Measurements from ENCODE around the gene INAVA. TPM values are rescaled to one million over a fixed set of nuclear protein-coding genes. Genes with fewer than 3 reads are reported as not detected.

The INAVA gene
- total RNA-seq, 1 donor from 2014 or later, result 2.4 TPM

- Mint-ChIP-seq H3K27ac (ENCODE audit: unreplicated experiment) (no peak overlapping the region), H3K36me3 (ENCODE audit: unreplicated experiment) (no peaks in the 10 kb centered on the region), H3K9me3 (ENCODE audit: unreplicated experiment) (peaks cover 1% of the 10 kb centered on the region), H3K4me3 (ENCODE audit: unreplicated experiment) (no peak overlapping the region), H3K4me1 (ENCODE audit: low read depth, unreplicated experiment) (no peaks in the 10 kb centered on the region), H3K27me3 (ENCODE audit: unreplicated experiment) (no peaks in the 10 kb centered on the region)
- TF ChIP-seq CTCF (IDR thresholded peaks at IDR 0.05; ENCODE audit: partially characterized antibody, unreplicated experiment), result no peak
- DNase-seq, result no peak
These were observed 10.8 kb downstream of the INAVA start for GRCh38 chr1:200905411-200906052.

GRCh38 chr1:200906491-200906890 is 11.8 kb downstream of the INAVA start:
- no peaks in the 10 kb centered on the region for H3K4me1 Mint-ChIP-seq (ENCODE audit: low read depth, unreplicated experiment)
- H3K27me3 Mint-ChIP-seq (ENCODE audit: unreplicated experiment), result no peaks in the 10 kb centered on the region
- no peak for TF ChIP-seq CTCF (IDR thresholded peaks at IDR 0.05; ENCODE audit: partially characterized antibody, unreplicated experiment)
- no peaks in the 10 kb centered on the region for H3K36me3 Mint-ChIP-seq (ENCODE audit: unreplicated experiment)
- H3K27ac Mint-ChIP-seq (ENCODE audit: unreplicated experiment), result no peak overlapping the region
- H3K9me3 Mint-ChIP-seq (ENCODE audit: unreplicated experiment), result peaks cover 1% of the 10 kb centered on the region
- DNase-seq, result no peak
- no peak overlapping the region for H3K4me3 Mint-ChIP-seq (ENCODE audit: unreplicated experiment)

- H3K36me3 Mint-ChIP-seq (ENCODE audit: unreplicated experiment), result no peaks in the 10 kb centered on the region
- no peaks in the 10 kb centered on the region for H3K27me3 Mint-ChIP-seq (ENCODE audit: unreplicated experiment)
- no peak for DNase-seq
- H3K4me3 Mint-ChIP-seq (ENCODE audit: unreplicated experiment), result no peak overlapping the region
- peaks cover 1% of the 10 kb centered on the region for H3K9me3 Mint-ChIP-seq (ENCODE audit: unreplicated experiment)
- no peak for TF ChIP-seq CTCF (IDR thresholded peaks at IDR 0.05; ENCODE audit: partially characterized antibody, unreplicated experiment)
- no peaks in the 10 kb centered on the region for H3K4me1 Mint-ChIP-seq (ENCODE audit: low read depth, unreplicated experiment)
- no peak overlapping the region for H3K27ac Mint-ChIP-seq (ENCODE audit: unreplicated experiment)
These were observed 13.0 kb downstream of the INAVA start for GRCh38 chr1:200907611-200908097.

- no peak overlapping the region for H3K4me3 Mint-ChIP-seq (ENCODE audit: unreplicated experiment)
- H3K36me3 Mint-ChIP-seq (ENCODE audit: unreplicated experiment), result no peaks in the 10 kb centered on the region
- H3K9me3 Mint-ChIP-seq (ENCODE audit: unreplicated experiment), result peaks cover 1% of the 10 kb centered on the region
These were observed 13.6 kb downstream of the INAVA start for GRCh38 chr1:200908191-200908868.

More at GRCh38 chr1:200908191-200908868, 13.6 kb downstream of the INAVA start:
- H3K4me1 Mint-ChIP-seq (ENCODE audit: low read depth, unreplicated experiment), result peaks cover under 1% of the 10 kb centered on the region
- no peaks in the 10 kb centered on the region for H3K27me3 Mint-ChIP-seq (ENCODE audit: unreplicated experiment)
- TF ChIP-seq CTCF (IDR thresholded peaks at IDR 0.05; ENCODE audit: partially characterized antibody, unreplicated experiment), result no peak
- no peak overlapping the region for H3K27ac Mint-ChIP-seq (ENCODE audit: unreplicated experiment)
- no peak for DNase-seq
